C4-2B (cell line): ENCODE results near the gene PGAP6.
"Not testable (repeated sequence)": the region's sequence is repeated elsewhere in the genome, so short reads cannot be mapped to it uniquely, and the experiment has no call there.

Source experiments
- H3K27ac ChIP-seq: fragments of 450-650 bp; 2 replicates; pipeline ENCODE4 v1.5.1; 2017
- ZFX ChIP-seq: fragments of 450-650 bp; IDR thresholded peaks from 2 replicates; pipeline ENCODE4 v1.6.1; 2017
- TF ChIP-seq, protein P1 (sequence below): fragments of 450-650 bp; conservative IDR thresholded peaks from 2 replicates; pipeline ENCODE4 v1.5.1; 2017; ENCODE audit warnings: mild to moderate bottlenecking

The PGAP6 gene

DNA sequence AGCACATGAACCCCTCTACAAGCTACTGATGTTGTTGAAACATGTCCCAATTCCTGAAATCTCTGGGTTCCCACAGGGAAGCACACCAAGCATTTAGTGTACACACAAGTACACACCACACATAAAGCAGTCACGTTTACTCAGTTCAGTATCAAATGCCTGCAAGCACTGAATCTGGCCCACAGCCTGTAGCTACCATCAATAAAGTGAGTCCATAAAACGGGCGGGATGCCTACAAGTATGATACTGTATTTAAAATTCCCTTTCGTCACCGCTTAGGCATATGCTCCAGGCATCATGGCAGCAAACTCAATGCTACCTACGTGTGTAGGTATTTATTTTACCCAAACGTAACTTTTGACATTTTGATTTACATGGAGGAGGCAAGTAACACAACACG is 31.6 kb downstream of the PGAP6 start:
- no peak overlapping the region for H3K27ac ChIP-seq
- TF ChIP-seq, protein P1, sequence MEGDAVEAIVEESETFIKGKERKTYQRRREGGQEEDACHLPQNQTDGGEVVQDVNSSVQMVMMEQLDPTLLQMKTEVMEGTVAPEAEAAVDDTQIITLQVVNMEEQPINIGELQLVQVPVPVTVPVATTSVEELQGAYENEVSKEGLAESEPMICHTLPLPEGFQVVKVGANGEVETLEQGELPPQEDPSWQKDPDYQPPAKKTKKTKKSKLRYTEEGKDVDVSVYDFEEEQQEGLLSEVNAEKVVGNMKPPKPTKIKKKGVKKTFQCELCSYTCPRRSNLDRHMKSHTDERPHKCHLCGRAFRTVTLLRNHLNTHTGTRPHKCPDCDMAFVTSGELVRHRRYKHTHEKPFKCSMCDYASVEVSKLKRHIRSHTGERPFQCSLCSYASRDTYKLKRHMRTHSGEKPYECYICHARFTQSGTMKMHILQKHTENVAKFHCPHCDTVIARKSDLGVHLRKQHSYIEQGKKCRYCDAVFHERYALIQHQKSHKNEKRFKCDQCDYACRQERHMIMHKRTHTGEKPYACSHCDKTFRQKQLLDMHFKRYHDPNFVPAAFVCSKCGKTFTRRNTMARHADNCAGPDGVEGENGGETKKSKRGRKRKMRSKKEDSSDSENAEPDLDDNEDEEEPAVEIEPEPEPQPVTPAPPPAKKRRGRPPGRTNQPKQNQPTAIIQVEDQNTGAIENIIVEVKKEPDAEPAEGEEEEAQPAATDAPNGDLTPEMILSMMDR, result no peak
- TF ChIP-seq ZFX, result no peak

DNA sequence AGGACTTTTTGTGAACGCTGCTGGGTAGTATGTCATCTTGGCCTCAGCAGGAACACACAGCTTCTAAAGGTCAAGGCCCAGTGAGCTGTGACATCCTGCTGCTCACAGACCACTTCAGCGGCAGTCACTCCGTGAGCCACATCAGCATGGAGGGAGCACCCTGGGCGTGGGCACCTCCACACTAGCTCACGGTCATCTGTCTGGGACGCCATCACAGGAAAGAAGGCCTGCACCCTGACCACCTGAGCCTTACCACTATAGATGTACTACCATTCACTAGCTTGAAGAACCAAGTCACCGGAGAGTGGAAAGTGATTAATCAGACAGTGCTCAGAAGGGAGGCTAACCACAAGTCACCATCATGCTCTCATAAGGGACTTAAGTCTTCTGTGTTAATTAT is 32.6 kb downstream of the PGAP6 start:
- no peak for TF ChIP-seq ZFX
- TF ChIP-seq, protein P1, result no peak
- no peak overlapping the region for H3K27ac ChIP-seq

DNA sequence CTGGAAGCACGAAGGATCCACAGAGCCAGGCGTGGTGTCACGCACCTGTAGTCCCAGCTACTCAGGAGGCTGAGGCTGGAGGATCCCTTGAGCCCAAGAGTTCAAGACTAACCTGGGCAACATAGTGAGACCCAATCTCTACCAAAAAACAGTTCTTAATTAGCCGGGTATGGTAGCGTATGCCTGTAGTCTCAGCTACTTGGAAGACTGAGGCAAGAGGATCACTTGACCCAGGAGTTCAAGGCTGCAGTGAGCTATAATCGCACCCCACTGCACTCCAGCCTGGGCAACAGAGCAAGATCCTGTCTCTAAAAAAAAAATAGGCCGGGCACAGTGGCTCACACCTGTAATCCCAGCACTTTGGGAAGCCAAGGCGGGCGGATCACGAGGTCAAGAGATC is 33.3 kb downstream of the PGAP6 start:
- H3K27ac ChIP-seq, result not testable (repeated sequence)

DNA sequence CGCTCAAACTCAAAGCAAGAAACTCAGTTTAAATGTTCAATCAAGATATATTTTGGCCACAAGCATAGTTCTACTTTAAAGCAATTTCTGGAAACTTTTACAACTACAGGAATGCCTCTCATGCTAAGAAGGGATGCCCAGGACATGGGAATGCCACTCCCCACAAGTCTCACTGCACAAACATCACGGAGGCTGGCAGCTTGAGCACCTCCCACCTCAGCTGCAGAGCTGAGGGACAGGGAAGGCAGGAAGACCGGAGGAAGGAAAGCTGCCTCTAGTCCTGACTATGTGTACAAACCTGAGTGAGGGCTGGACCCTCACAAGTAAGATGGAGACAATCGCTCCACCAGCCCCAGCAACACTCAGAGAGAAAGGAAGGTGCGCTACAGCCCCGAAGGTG is 34.6 kb downstream of the PGAP6 start:
- TF ChIP-seq, protein P1, result no peak
- TF ChIP-seq ZFX, result no peak
- H3K27ac ChIP-seq, result no peak overlapping the region

DNA sequence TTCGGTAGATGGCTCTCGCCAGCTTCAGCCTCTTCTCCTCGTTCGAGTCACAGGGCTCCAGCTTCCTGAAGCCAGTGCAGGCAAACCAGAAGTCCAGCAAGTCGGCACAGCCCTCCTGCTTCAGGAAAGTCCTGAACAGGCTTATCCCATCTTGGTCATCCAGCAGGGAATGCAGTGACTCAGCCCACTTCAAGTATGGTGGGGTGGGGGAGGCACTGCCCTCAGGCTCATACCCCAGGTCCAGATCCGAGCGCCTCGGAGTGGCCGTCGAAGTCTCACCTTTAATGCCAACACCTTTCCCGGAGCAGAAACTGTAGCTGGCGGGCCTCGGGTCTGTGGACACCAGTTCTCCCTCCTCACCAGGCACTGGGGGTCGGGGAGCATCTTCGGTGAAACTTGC is 35.2 kb downstream of the PGAP6 start:
- H3K27ac ChIP-seq, result no peak overlapping the region
- no peak for TF ChIP-seq ZFX
- TF ChIP-seq, protein P1, result no peak

DNA sequence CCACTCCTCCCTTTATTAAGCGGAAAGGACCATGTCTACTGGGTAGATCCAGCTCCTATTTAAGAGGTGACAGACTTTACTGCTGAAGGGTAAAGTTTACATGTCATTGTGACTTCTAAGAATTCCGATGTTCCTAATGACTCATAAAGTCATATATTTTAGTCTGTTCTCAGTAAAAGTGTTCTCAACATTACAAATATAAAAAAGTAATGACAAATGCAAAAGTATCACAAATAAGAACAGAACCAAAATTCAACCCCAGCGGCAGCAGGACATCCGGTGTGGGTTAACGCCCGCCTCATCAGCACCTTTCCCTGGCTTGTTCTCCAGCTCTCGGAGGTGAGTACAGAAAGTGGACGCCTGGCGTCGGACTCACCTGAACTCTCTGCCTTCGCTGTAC is 36.0 kb downstream of the PGAP6 start:
- H3K27ac ChIP-seq, result no peak overlapping the region
- TF ChIP-seq, protein P1, result no peak
- no peak for TF ChIP-seq ZFX

DNA sequence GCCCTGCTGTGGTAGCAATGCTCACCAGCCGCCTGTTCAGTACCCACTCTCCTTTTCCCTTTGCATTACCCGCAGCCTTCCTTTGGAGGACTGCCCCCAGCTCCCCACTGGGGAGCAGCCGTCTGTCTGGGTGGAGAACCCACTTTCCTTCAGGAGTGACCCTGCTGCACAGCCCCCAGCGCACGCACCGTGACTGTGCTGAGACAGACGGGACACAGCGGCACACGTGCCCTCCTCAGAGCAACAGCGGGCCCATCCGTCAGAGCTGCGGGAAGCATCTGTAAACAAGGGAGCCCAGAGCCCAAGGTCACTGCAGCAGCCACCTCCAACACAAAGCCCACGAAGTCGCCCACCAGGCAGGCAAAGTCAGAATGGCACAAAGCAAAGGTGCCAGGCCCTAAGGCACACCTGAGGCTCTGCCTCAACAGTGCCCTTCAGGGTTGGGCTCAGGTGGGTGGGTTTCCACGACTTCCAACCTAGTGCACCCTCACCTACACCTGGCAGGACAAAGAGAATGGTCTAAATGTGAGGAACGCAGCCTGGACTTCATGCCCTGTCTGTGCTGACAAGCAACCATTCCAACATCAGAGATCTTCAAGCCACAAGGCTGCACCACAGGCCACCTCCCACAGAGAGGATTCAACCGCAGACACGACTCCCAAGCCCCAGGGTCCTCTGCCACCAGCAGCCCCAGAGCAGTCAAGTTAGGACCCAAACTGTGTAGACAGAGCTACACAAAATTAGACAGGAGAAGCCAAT is 39.1 kb downstream of the PGAP6 start:
- TF ChIP-seq, protein P1, result no peak
- no peak for TF ChIP-seq ZFX

DNA sequence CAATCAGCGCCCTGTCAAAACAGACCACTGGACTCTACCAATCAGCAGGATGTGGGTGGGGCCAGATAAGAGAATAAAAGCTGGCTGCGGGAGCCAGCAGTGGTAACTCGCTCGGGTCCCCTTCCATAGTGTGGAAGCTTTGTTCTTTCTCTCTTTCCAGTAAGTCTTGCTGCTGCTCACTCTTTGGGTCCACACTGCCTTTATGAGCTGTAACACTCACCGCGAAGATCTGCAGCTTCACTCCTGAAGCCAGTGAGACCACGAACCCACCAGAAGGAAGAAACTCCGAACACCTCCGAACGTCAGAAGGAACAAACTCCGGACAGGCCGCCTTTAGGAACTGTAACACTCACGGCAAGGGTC is 39.8 kb downstream of the PGAP6 start:
- H3K27ac ChIP-seq, result not testable (repeated sequence)

More for the DNA sequence above, 39.1 kb downstream of the PGAP6 start:
- H3K27ac ChIP-seq, result no peak overlapping the region

DNA sequence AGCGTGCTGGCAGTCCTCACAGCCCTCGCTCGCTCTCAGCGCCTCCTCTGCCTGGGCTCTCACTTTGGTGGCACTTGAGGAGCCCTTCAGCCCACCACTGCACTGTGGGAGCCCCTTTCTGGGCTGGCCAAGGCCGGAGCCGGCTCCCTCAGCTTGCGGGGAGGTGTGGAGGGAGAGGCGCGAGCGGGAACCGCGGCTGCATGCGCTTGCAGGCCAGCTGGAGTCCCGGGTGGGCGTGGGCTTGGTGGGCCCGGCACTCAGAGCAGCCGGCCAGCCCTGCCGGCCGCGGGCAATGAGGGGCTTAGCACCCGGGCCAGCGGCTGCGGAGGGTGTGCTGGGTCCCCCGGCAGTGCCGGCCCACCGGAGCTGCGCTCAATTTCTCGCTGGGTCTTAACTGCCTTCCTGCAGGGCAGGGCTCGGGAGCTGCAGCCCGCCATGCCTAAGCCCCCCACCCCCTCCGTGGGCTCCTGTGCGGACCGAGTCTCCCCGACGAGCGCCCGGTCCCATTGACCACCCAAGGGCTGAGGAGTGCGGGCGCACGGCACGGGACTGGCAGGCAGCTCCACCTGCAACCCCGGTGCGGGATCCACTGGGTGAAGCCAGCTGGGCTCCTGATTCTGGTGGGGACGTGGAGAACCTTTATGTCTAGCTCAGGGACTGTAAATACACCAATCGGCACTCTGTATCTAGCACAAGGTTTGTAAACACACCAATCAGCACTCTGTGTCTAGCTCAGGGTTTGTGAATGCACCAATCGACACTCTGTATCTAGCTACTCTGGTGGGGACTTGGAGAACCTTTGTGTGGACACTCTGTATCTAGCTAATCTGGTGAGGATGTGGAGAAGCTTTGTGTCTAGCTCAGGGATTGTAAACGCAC is 40.4 kb downstream of the PGAP6 start:
- not testable (repeated sequence) for H3K27ac ChIP-seq
